ENCODE results near the gene FAM72D. TPM values are rescaled to one million over a fixed set of nuclear protein-coding genes. Genes with fewer than 3 reads are reported as not detected.
"Not testable (repeated sequence)": the region's sequence is repeated elsewhere in the genome, so short reads cannot be mapped to it uniquely, and the experiment has no call there.

Gene FAM72D
- total RNA-seq, result 0.52 TPM

GRCh38 chr1:145095284-145096057, at the start of gene FAM72D, which contains the start of gene SRGAP2B:
TSS of gene FAM72D (plus strand) at chr1:145095974. CDS start at chr1:145096848, 874 bp downstream.
TSS of gene SRGAP2B (minus strand) at chr1:145095328. CDS start at chr1:145092901, 2,427 bp downstream.
- DNase-seq (ENCODE audit: low spot score), result not testable (repeated sequence)

GRCh38 chr1:145047553-145047952, 48.2 kb upstream of the FAM72D start:
- not testable (repeated sequence) for DNase-seq (ENCODE audit: low spot score)

- not testable (repeated sequence) for DNase-seq (ENCODE audit: low spot score)
These were observed 47.5 kb upstream of the FAM72D start for GRCh38 chr1:145048181-145048856.

- DNase-seq (ENCODE audit: low spot score), result not testable (repeated sequence)
These were observed 43.6 kb upstream of the FAM72D start for GRCh38 chr1:145052019-145052776.

GRCh38 chr1:145053428-145053827, 42.3 kb upstream of the FAM72D start:
- not testable (repeated sequence) for DNase-seq (ENCODE audit: low spot score)

GRCh38 chr1:145055217-145055760, 40.5 kb upstream of the FAM72D start:
- not testable (repeated sequence) for DNase-seq (ENCODE audit: low spot score)

- DNase-seq (ENCODE audit: low spot score), result not testable (repeated sequence)
These were observed 37.6 kb upstream of the FAM72D start for GRCh38 chr1:145058184-145058583.

GRCh38 chr1:145063285-145063684, 32.5 kb upstream of the FAM72D start:
- DNase-seq (ENCODE audit: low spot score), result not testable (repeated sequence)

- not testable (repeated sequence) for DNase-seq (ENCODE audit: low spot score)
These were observed 31.7 kb upstream of the FAM72D start for GRCh38 chr1:145063941-145064648.

- DNase-seq (ENCODE audit: low spot score), result not testable (repeated sequence)
These were observed 30.5 kb upstream of the FAM72D start for GRCh38 chr1:145065194-145065826.

- DNase-seq (ENCODE audit: low spot score), result not testable (repeated sequence)
These were observed 29.3 kb upstream of the FAM72D start for GRCh38 chr1:145066486-145066885.

GRCh38 chr1:145071569-145071968, 24.2 kb upstream of the FAM72D start:
- not testable (repeated sequence) for DNase-seq (ENCODE audit: low spot score)

- DNase-seq (ENCODE audit: low spot score), result not testable (repeated sequence)
These were observed 21.7 kb upstream of the FAM72D start for GRCh38 chr1:145074021-145074559.

GRCh38 chr1:145076877-145077276, 18.9 kb upstream of the FAM72D start:
- DNase-seq (ENCODE audit: low spot score), result not testable (repeated sequence)

- DNase-seq (ENCODE audit: low spot score), result not testable (repeated sequence)
These were observed 17.6 kb upstream of the FAM72D start for GRCh38 chr1:145077872-145078786.

GRCh38 chr1:145078787-145079370, 16.9 kb upstream of the FAM72D start:
- not testable (repeated sequence) for DNase-seq (ENCODE audit: low spot score)

GRCh38 chr1:145079737-145080136, 16.0 kb upstream of the FAM72D start:
- not testable (repeated sequence) for DNase-seq (ENCODE audit: low spot score)

- not testable (repeated sequence) for DNase-seq (ENCODE audit: low spot score)
These were observed 15.6 kb upstream of the FAM72D start for GRCh38 chr1:145080193-145080592.

All from mucosa of gallbladder (tissue), 1 donor.